ENCODE results near the gene MPRIP. TPM values are rescaled to one million over a fixed set of nuclear protein-coding genes. Genes with fewer than 3 reads are reported as not detected.

The MPRIP gene
- total RNA-seq, 1 experiment from 2014 or later: 140 TPM

- DNase-seq (ENCODE audit: low spot score): no peak
- Mint-ChIP-seq H3K4me1 (peaks cover 9% of the 10 kb centered on the region; the same call in 1 of the 2 replicates), H3K27me3 (ENCODE audit: low read depth) (no peaks in the 10 kb centered on the region), H3K9me3 (no peaks in the 10 kb centered on the region), H3K36me3 (no peaks in the 10 kb centered on the region), H3K27ac (peak overlapping the region; percentile 89), H3K4me3 (no peak overlapping the region)
- ChIA-PET CTCF (interaction anchor here (1.7 to 4.5 kb wide), 2 partner anchors 22 to 27 kb away, joined by 9 to 34 read pairs; no protein-coding TSS in a partner anchor), POLR2A (no interaction called here)
- ATAC-seq: no peak
- no peak for TF ChIP-seq IRF1 (CRISPR knock-in tag; IDR thresholded peaks at IDR 0.05)
- TF ChIP-seq ERG (CRISPR knock-in tag; IDR thresholded peaks at IDR 0.05): no peak
- TF ChIP-seq JAZF1 (CRISPR knock-in tag; IDR thresholded peaks at IDR 0.05): no peak
- TF ChIP-seq ATF3 (CRISPR knock-in tag; conservative IDR thresholded peaks at IDR 0.05): no peak
- TF ChIP-seq IRF2 (CRISPR knock-in tag; IDR thresholded peaks at IDR 0.05; ENCODE audit: borderline replicate concordance, low read depth): no peak
- TF ChIP-seq ZBTB43 (CRISPR knock-in tag; IDR thresholded peaks at IDR 0.05): no peak
- TF ChIP-seq HMGA2 (CRISPR knock-in tag; IDR thresholded peaks at IDR 0.05): no peak
- no peak for TF ChIP-seq GABPB1 (CRISPR knock-in tag; IDR thresholded peaks at IDR 0.05)
- no peak for TF ChIP-seq CDX4 (CRISPR knock-in tag; IDR thresholded peaks at IDR 0.05; ENCODE audit: borderline replicate concordance)
- no peak for TF ChIP-seq AFF4 (CRISPR knock-in tag; IDR thresholded peaks at IDR 0.05; ENCODE audit: borderline replicate concordance)
- no peak for TF ChIP-seq PRRX2 (CRISPR knock-in tag; IDR thresholded peaks at IDR 0.05)
- TF ChIP-seq MXD4 (CRISPR knock-in tag; IDR thresholded peaks at IDR 0.05; ENCODE audit: borderline replicate concordance): no peak
- no peak for TF ChIP-seq PREB (CRISPR knock-in tag; IDR thresholded peaks at IDR 0.05; ENCODE audit: borderline replicate concordance)
- TF ChIP-seq PRDM15 (CRISPR knock-in tag; IDR thresholded peaks at IDR 0.05): no peak
- TF ChIP-seq FOXP4 (CRISPR knock-in tag; IDR thresholded peaks at IDR 0.05): no peak
- TF ChIP-seq TP53 (CRISPR knock-in tag; IDR thresholded peaks at IDR 0.05): no peak
- no peak for TF ChIP-seq ZNF532 (CRISPR knock-in tag; IDR thresholded peaks at IDR 0.05; ENCODE audit: borderline replicate concordance)
These were observed 77.3 kb downstream of the MPRIP start for GRCh38 chr17:17119533-17119932.
